Uterus (tissue), 4 donors: ENCODE results near the gene NCOA3. TPM values are rescaled to one million over a fixed set of nuclear protein-coding genes. Genes with fewer than 3 reads are reported as not detected.

Experiments used
- DNase-seq, 2 donors: peaks; one replicate each; pipeline ENCODE4 v3.0.0-alpha.2; 2019 to 2020
- H3K27ac ChIP-seq, 2 donors: fragments of 200-600 bp; sonication (generic); 1 replicate in 1 of 2; 2 replicates in 1 of 2; pipeline ENCODE4 v1.5.1; 2016 to 2018
- H3K27me3 ChIP-seq, 2 donors: fragments of 200-600 bp; sonication (generic); one replicate each; pipeline ENCODE4 v1.5.1; 2018 to 2019; ENCODE audit warnings: control low read depth in 1 of 2
- H3K36me3 ChIP-seq, 2 donors: fragments of 200-600 bp; sonication (generic); one replicate each; pipeline ENCODE4 v1.5.1; 2019; ENCODE audit warnings: control low read depth in 1 of 2
- H3K4me1 ChIP-seq, 2 donors: fragments of 200-600 bp; sonication (generic); one replicate each; pipeline ENCODE4 v1.5.1; 2018 to 2019; ENCODE audit warnings: control low read depth in 1 of 2
- H3K4me3 ChIP-seq, 2 donors: fragments of 200-600 bp; sonication (generic); 1 replicate in 1 of 2; 2 replicates in 1 of 2; pipeline ENCODE4 v1.5.1; 2018 to 2019; ENCODE audit warnings: mild to moderate bottlenecking in 1 of 2
- H3K9me3 ChIP-seq, 2 donors: fragments of 200-600 bp; sonication (generic); one replicate each; pipeline ENCODE4 v1.5.1; 2019; ENCODE audit warnings: control low read depth in 1 of 2
- POLR2A ChIP-seq, 2 donors: fragments of 450-650 bp; IDR thresholded peaks; one replicate each; pipeline ENCODE4 v1.6.1; 2016; ENCODE audit warnings: antibody characterized with exemption in 2 of 2, mild to moderate bottlenecking in 1 of 2, moderate library complexity in 1 of 2
- intact Hi-C: fragments of 100-400 bp; cut with DNase I; formaldehyde crosslinking; loops from one replicate; pipeline ENCODE4 v1.15.1; 2023; ENCODE audit warnings: low total_unique reads
- total RNA-seq, 4 donors: library from RNA; depleted of rRNA in 3 of 4; stranded (reverse); fragments of >200 nt in 3 of 4; gene quantifications; one replicate each; pipeline versions ENCODE4 v1.1.0 to v1.2.4, GENCODE V29; 2014 to 2023
- TF ChIP-seq, protein P1 (sequence below), 4 experiments: fragments of 200-600 bp in 2 of 4; fragments of 450-650 bp in 2 of 4; sonication (generic) in 2 of 4; IDR thresholded peaks; one replicate each; pipeline ENCODE4 v1.5.1; 2016 to 2019; ENCODE audit warnings: antibody characterized with exemption in 4 of 4, mild to moderate bottlenecking in 2 of 4, moderate library complexity in 1 of 4
- donor health status: DM: yes; HTN: yes; CAD: no.

Gene NCOA3
- total RNA-seq, 4 donors from 2014 or later, result 27.9 to 59.2 (median 44.2) TPM

DNA sequence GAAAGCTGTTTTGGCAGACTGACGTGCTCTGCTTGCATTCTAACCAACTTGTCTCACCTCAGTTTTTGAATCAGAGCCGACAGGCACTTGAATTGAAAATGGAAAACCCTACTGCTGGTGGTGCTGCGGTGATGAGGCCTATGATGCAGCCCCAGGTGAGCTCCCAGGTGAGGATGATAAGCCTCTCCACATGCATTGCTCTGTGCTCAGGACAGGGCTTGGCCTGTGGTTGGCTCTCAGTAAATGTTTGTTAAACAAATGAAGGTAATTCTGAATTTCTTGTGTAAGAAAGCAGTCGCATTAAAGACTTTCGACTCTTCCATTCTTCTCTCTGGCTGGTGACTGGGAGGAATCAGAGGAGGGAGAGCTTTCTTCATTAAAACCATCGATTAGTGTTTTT is 147.3 kb downstream of the NCOA3 start:
- no peaks in the 10 kb centered on the region for H3K27me3 ChIP-seq
- no peak for TF ChIP-seq POLR2A (IDR thresholded peaks at IDR 0.05)
- TF ChIP-seq, protein P1, sequence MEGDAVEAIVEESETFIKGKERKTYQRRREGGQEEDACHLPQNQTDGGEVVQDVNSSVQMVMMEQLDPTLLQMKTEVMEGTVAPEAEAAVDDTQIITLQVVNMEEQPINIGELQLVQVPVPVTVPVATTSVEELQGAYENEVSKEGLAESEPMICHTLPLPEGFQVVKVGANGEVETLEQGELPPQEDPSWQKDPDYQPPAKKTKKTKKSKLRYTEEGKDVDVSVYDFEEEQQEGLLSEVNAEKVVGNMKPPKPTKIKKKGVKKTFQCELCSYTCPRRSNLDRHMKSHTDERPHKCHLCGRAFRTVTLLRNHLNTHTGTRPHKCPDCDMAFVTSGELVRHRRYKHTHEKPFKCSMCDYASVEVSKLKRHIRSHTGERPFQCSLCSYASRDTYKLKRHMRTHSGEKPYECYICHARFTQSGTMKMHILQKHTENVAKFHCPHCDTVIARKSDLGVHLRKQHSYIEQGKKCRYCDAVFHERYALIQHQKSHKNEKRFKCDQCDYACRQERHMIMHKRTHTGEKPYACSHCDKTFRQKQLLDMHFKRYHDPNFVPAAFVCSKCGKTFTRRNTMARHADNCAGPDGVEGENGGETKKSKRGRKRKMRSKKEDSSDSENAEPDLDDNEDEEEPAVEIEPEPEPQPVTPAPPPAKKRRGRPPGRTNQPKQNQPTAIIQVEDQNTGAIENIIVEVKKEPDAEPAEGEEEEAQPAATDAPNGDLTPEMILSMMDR (IDR thresholded peaks at IDR 0.05), result no peak
- DNase-seq, result no peak
- H3K36me3 ChIP-seq, result no peaks in the 10 kb centered on the region
- no peaks in the 10 kb centered on the region for H3K4me1 ChIP-seq
- no peak overlapping the region for H3K27ac ChIP-seq
- no peak overlapping the region for H3K4me3 ChIP-seq
- no peaks in the 10 kb centered on the region for H3K9me3 ChIP-seq
- intact Hi-C loops, result no loop called here

DNA sequence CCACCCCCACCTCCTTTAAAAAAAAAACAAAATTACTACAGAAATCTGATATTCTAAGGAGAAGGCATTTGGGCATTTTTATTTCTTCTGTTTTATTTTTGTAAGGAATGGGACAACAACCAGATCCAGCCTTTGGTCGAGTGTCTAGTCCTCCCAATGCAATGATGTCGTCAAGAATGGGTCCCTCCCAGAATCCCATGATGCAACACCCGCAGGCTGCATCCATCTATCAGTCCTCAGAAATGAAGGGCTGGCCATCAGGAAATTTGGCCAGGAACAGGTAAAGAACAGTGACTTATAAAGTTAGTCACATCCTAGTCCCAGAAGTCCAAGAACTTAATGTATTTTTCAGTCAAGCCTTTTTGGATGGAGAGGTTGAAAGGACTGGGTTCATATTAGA is 150.6 kb downstream of the NCOA3 start:
- H3K4me1 ChIP-seq, result no peaks in the 10 kb centered on the region
- DNase-seq, result no peak
- TF ChIP-seq, protein P1 (IDR thresholded peaks at IDR 0.05), result no peak
- TF ChIP-seq POLR2A (IDR thresholded peaks at IDR 0.05), result no peak
- no peaks in the 10 kb centered on the region for H3K36me3 ChIP-seq
- H3K4me3 ChIP-seq, result no peak overlapping the region
- H3K27me3 ChIP-seq, result no peaks in the 10 kb centered on the region
- no peak overlapping the region for H3K27ac ChIP-seq
- intact Hi-C loops, result no loop called here
- H3K9me3 ChIP-seq, result no peaks in the 10 kb centered on the region

DNA sequence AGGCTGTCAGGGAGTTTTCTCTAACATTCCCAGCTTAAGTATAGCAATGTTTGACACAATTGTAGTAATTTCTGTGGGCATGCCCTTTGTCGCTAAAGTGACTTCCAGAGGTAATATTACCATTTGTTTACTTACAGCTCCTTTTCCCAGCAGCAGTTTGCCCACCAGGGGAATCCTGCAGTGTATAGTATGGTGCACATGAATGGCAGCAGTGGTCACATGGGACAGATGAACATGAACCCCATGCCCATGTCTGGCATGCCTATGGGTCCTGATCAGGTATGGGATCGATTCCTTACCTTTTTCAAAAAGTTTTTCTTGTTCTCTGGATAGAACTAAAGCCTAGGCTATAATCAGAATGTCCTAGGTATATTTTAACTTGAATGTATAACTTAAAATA is 151.1 kb downstream of the NCOA3 start:
- H3K4me3 ChIP-seq, result no peak overlapping the region
- no peak overlapping the region for H3K27ac ChIP-seq
- no peaks in the 10 kb centered on the region for H3K27me3 ChIP-seq
- no peaks in the 10 kb centered on the region for H3K36me3 ChIP-seq
- no peak for DNase-seq
- TF ChIP-seq, protein P1 (IDR thresholded peaks at IDR 0.05), result no peak
- TF ChIP-seq POLR2A (IDR thresholded peaks at IDR 0.05), result no peak
- intact Hi-C loops, result no loop called here
- no peaks in the 10 kb centered on the region for H3K4me1 ChIP-seq
- H3K9me3 ChIP-seq, result no peaks in the 10 kb centered on the region

DNA sequence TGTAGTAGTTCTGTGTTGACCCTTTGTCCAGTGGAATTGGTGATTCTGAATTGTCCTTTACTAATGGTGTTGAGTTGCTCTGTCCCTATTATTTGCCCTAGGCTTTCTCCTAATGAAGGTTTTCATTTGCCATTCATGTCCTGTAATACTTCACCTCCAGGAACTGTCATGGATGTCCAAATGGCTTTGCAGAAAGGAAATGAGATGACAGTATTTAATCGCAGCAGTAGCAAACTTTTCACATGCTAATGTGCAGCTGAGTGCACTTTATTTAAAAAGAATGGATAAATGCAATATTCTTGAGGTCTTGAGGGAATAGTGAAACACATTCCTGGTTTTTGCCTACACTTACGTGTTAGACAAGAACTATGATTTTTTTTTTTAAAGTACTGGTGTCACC is 152.2 kb downstream of the NCOA3 start:
- H3K36me3 ChIP-seq, result no peaks in the 10 kb centered on the region

DNA sequence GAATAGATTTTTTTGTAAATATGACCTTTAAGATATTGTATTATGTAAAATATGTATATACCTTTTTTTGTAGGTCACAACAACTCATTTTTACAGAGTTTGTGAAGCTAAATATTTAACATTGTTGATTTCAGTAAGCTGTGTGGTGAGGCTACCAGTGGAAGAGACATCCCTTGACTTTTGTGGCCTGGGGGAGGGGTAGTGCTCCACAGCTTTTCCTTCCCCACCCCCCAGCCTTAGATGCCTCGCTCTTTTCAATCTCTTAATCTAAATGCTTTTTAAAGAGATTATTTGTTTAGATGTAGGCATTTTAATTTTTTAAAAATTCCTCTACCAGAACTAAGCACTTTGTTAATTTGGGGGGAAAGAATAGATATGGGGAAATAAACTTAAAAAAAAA is 152.7 kb downstream of the NCOA3 start:
- TF ChIP-seq POLR2A (IDR thresholded peaks at IDR 0.05), result no peak
- TF ChIP-seq, protein P1 (IDR thresholded peaks at IDR 0.05), result no peak
- intact Hi-C loops, result no loop called here
- H3K36me3 ChIP-seq, result no peaks in the 10 kb centered on the region
- H3K4me3 ChIP-seq, result no peak overlapping the region
- H3K9me3 ChIP-seq, result no peaks in the 10 kb centered on the region
- no peak overlapping the region for H3K27ac ChIP-seq
- no peaks in the 10 kb centered on the region for H3K4me1 ChIP-seq
- no peak for DNase-seq
- no peaks in the 10 kb centered on the region for H3K27me3 ChIP-seq

More for the DNA sequence above, 152.2 kb downstream of the NCOA3 start:
- TF ChIP-seq, protein P1 (IDR thresholded peaks at IDR 0.05), result no peak
- TF ChIP-seq POLR2A (IDR thresholded peaks at IDR 0.05), result no peak
- no peaks in the 10 kb centered on the region for H3K27me3 ChIP-seq
- H3K9me3 ChIP-seq, result no peaks in the 10 kb centered on the region
- intact Hi-C loops, result no loop called here
- H3K4me3 ChIP-seq, result no peak overlapping the region
- no peak overlapping the region for H3K27ac ChIP-seq
- no peak for DNase-seq
- no peaks in the 10 kb centered on the region for H3K4me1 ChIP-seq
